ENCODE results near the gene SFMBT2.
"Not testable (repeated sequence)": the region's sequence is repeated elsewhere in the genome, so short reads cannot be mapped to it uniquely, and the experiment has no call there.

Gene SFMBT2

DNA sequence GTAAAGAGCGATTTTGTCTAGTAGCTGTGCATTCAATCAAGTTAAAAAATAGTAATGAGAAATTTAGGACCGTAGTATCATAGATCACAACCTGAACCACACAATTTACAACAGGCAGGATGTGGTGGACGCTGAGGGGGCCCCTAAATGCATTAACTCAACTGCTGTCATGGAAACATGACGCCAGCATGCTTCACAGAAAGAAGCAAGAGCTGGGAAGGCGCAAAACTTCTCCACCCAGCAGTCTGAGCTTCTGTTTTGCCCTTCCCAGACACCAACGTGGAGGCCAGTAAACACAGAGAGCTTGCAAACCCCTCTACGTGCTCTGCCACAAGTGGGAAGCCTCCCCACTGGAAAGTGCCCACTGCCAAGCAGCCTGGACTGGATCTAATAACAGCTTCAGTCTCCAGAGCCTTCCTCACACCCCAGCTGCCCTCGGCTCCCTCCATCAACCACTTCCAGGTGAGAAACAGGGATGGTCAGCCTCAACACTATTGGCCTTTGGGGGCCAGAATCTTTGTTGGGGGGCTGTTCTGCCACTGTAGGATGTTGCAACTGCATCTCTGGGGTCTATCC lies 151.8 kb downstream of the SFMBT2 start:
- peak; percentile 28 for DNase-seq

DNA sequence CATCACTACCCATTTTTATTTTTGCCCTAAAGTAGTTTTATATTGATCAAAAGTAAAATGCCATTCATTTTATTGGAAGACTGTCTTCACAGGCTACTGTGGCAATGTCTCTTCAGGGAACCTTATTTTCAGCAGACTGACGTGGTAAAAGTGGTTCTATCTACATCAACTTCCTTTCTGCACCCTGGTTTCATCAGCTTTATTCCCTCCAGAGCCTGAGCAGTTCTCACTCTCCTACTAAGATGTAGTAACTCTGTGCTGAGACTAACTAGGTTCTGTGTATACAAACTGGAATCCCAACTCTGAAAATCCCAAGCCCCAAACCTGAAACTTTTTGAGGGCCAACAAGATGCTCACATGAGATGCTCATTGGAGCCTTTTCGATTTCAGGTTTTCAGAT lies 155.3 kb downstream of the SFMBT2 start:
- DNase-seq = no peak

DNA sequence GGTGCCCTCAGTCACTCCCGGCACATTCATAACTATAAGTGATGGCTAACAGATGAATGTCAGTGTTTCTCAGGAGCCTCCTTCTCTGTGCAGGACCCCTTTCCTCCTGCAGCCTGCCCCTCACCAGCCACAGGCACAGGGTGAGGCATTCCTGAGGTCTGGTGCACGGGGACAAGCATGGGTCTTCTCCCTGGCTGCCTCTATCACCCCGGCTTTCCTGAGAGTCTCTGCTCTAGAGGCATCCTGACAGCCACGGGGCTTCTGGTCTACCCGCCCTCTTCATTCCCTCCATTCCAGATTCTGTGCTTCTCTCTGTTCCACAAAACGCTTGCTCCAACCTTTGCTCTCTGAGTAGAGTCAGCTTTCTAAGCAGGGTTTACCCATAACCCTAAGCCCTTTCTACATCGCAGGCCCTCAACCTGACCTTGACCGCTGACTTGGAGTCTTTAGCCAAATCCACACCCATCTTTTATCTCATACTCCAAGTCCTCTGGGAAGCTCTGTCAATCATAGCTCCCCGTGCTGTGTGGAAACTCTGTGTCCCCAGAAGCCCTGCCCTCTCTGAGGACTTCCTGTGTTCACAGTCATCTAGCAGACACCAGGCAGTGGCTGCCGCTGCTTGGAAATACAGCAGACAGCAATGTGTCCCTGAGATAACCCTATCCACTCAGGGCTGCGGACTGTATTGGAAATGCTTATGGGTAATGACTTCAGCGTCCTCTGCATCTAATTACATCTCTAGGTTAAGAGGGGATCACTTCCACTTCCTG lies 159.0 kb downstream of the SFMBT2 start:
- no peak for DNase-seq

DNA sequence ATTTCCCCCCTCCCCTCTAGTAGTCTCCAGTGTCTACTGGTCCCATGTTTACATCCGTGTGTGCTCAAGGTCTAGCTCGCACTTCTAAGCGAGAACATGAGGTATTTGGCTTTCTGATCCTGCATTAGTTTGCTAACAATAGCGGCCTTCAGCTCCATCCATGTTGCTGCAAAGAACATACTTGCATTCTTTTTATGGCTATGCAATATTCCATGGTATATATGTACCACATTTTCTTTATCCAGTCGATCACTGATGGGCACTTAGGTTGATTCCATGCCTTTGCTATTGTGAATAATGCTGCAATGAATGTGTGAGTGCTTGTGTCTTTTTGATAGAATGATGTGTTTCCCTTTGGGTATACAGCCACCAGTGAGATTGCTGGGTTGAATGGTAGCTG lies 160.6 kb downstream of the SFMBT2 start:
- no peak for DNase-seq

DNA sequence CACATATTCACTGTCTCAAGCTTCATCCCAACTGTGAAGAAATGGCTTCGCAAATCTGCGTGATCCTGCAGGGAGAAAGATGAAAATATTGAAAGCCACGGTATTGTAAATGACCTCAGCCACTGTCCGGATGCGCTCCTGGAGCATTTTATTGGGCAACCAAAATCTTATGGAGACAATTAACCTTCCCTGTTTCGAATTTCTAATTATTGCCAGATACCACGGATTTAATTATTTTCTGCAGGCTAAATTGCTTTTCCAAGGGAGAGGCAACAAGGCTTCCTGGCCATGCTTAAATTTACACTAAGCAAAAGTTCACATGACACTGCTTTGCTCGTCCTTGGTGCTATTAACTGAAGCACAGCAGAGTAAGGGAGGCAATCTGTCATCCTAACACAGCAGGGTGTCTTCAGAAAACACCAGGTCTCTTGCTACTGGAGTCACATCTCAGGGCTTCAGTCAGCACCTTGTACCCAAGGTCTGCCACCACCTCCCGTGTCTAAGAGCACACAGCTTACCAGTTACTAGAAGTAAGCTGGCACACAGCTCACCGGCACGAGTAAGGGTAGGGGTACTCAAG lies 162.2 kb downstream of the SFMBT2 start:
- DNase-seq = no peak

DNA sequence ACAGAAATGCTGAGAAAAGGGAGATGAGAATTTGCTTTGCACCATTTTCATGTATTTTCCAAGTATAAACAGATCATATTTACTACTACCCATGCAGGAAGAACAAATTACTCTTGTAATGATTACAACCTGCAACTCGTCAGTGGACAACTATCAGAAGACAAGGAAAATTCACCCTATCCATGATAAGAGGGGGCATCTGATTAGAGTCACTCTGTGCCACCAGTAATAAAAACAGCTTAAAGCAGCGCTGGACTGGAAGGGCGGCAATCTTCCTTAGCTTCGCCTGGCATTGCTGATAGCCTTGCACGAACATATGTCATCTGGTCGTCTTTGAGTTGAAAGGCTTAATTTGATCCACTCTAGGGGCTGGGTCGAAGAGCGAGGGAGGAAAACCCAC lies 162.7 kb downstream of the SFMBT2 start:
- no peak for DNase-seq

DNA sequence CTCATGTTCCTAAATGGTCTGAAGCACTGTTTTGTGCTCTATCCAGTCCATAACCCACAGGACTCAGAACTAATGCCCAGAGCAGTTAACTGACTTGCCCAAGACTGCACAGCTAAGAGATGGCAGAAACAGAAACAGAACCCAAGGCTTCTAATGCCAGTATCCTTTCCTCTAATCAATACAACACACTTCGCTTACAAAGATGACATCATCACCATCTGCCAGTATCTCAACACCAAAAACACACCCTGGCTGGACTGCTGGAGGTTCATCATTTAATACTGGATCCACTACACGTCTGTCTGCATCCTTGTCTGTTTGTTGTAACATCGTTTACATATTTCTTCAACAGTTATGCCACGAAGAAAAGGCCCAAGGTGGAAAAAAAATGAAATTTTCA lies 165.3 kb downstream of the SFMBT2 start:
- no peak for DNase-seq

DNA sequence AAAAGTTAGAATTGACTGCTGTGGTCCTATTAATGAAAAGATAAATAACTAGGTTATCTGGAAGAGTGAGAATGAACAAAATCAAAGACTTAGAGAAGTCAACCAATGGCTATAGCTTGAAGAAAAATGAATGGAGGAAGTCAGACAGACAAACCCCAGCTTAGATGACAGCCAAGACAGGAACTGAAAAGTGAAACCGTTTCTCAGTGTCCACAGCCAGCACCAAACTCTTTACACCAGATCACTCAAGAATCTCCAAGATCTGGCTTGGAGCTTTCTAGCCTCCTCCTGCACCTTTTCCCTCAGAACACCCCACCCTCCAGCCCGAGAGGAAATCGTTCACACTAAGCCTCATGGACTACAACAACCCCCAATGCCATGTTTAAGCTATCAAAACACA lies 167.0 kb downstream of the SFMBT2 start:
- DNase-seq = no peak

DNA sequence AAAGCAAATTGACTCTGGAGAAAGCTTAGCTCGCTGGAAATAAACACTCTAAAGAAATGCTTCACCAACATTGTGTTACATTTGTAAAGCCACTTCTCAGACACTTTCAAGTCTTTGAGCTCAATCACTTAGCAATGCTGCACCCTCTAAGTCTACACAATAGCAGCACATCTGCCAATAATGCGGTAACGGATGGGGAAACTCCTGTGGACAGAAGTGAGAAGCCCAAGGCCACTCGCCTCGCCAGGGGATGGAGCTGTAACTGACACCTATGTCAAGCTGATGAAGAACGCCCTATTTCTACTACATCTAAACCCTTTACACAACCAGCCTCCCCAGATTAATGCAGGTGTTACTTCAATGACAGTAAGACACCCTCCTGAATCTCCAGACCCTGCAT lies 167.7 kb downstream of the SFMBT2 start:
- no peak for DNase-seq

DNA sequence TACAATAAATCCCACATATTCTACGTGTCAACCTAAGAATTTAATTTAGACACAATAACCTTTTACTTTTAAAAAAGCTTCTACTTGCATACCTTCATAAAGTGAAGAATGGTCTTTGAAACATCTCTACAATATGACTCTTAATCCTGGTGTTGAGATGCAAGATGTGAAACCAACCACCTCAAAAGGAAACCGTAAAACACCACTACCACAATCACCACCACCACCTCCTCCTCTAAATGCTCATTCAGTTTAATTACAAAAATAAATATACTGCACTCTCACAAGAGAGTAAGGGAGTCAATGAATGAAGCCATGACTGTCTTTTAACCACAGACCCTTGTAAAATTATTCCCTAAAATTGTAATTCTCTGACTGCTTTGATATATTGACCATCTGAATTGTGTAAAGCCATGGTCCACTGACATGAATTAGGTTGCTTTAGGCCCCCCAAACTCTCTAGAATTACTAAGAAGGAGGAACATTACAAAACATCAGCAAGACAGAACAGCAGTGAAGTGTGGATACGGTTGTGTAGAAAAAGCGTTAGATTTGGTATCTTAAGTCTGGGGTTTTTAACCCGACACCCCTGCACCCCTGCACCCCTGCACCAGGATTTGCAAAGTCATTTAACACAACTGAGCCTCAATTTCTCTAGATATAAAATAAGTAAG lies 171.4 kb downstream of the SFMBT2 start:
- no peak for DNase-seq

DNA sequence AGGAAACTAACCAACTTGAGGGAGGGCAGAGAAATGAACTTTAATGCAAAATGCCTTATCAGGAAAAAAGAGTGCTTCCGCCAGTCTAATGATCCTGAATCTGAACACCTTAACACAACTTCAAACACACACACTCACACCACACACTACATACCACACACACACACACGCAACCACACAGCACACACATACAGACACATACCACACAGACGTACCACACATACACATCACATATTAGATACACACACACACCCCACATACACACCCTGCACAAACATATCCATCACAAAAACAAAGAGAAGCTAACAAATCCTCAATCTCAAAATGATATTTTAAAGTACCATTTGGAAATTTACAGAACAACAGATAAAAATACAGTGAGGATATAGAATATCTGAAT lies 175.5 kb downstream of the SFMBT2 start:
- DNase-seq = no peak

DNA sequence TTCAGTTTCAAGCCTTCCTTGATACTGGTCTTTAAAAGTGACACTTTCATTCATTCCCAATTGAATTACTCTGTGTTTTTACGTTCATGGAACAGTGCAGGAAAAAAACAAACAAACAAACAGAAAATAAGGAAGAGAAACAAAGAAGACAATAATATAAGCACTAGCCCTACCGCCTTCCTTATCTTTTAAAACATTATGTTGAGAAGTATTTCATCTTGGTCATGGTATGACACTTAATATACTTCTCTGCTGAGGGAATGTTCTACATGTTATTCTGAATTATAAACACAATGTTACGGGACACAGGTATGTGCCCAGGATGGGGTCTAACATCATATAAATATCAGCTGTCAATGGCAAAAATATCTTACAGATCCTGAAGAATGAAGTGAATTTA lies 176.7 kb downstream of the SFMBT2 start:
- DNase-seq = no peak

DNA sequence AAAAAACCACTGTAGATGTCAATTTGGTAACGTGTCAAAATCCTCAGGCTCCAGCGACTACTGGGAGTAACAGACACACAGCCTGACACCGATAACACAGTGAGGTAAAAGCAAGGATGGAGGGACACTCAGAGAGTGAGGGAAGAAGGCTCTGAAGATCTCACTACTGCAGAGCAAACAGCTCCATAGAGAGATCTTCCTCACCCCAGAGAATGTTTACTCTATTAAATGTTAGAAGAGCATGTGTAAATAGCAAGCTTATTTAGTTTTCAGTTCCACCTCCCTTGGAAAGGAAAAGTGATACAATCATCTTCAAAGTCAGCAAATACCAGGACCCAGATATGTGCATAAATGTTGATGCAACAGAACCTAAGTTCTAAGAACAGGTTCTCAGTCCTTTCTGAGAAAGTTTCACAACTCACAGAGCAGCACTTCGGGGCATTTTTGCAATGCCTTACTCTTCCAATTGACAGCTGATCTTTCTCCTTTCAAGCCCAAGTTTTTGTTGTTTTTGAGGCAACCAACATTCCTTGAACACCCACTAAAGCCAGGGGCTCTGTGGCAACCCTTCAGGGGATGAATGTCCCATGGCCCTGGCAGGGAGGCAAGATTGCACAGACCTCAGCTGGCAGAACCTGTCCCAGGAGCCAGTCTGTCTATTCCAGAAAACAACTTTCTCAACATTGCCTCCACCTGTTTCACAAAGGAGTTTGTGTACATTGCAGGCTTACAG lies 177.4 kb downstream of the SFMBT2 start:
- DNase-seq = no peak

DNA sequence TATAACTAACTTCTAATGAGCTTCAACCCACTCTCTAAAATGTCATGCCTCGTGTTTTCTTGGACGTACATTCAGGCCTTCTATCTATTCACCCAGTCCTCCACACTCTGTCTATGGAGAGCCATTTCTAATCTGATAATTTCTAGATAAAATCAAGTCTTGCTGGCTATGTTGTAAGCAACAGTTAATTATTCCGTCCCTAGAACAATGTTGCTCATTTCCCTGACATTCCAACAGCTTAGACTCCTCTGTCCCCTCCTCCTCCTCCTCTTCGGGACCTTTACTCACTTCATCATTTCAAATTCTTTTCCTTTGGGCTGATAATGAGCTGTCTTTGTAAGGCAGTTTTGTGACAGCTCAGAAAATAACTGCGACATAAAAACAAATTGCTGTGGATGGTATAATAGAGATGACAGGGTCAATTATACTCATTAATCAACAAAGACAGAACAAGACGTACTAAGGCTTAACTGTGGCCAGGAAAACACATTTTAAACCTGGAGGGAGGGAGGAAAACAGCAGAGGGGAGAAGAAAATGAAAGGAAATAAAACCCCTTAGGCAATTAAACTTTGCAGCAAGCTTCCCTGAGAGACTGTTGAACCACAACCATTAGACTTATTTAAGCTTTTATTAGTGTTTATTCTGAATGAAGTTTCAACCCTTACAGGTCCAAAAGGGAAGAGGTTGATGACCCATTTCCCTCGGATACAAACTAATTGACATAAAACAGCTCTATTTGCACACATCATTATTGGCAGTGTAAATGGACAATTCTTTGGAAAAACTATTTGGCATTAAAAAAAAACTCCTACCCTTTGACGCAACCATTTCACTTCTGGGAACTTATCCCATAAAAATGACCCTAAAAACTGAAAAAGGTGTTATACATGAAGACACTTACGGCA lies 179.1 kb downstream of the SFMBT2 start:
- no peak for DNase-seq

DNA sequence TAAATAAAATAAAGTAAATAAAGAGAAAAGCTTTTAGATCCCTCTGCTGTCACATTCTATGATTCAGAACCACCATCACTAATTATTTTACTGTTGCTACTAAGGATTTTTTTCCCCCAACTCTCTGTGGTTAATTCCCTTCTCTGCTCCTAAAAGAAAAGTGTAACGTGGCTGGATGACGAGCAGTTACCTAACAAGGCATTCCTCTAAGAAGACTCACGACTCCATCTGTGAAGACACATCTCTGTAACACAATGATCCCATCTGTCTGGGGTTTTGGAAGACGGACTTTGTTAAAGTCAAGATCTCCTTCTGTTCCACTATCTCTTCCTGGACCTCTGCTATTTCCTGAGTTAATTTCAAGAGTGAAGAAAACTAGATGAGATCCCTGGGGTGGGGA lies 179.9 kb downstream of the SFMBT2 start:
- no peak for DNase-seq

DNA sequence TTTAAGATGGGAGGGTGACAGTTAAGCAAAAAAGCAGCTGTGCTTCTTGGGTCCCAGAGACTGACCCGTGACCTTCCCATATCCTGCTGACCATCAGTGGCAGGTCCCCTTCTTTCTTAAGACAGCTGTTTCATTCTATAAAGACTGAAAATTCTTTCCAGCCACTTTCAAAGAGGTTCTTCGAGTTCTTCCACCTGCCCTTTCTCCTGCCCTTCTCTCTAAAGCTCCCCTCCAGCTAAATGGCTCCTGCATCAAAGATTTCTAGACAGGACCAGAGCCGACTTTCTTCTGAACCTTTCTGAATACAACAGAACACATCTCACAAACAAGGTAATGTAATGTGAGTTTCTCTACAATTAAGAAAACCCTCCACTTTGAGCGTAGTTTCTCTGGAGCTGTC lies 180.8 kb downstream of the SFMBT2 start:
- no peak for DNase-seq

DNA sequence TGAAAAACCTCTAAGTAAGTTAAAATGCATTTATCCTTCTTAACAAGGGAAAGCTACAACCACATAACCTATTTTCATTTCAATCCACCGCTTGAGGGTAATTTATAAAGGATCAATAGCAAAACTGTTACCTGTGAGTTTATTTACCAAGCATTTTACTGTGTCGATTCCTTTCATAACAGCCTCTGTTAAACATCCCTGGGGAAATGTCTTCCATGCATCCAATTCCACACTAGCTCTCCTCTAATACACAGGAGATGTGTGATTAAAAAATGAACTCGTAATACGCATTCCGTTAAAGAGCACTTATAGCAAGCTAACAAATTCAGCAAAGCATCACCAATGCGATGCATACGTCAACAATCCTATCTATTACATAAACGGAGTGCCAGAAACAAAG lies 185.7 kb downstream of the SFMBT2 start:
- DNase-seq = no peak

DNA sequence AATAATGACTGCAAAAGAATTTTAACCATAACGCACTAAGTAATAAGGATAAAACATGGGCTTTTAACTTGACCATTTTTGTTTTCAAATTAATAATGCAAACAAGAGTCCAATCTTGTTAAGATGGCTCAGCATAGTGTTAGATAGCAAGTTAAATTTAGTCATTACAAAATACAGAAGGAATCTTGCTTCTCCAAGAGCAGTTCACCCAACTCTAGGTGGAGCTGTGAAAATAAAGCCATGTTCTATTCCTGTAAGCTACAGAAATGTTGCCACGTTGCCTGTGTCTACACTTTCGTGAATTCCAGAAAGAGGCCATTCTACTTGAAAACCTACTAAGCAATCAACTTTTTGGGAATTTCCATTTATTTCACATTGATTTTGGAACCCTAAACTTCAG lies 191.9 kb downstream of the SFMBT2 start:
- no peak for DNase-seq

DNA sequence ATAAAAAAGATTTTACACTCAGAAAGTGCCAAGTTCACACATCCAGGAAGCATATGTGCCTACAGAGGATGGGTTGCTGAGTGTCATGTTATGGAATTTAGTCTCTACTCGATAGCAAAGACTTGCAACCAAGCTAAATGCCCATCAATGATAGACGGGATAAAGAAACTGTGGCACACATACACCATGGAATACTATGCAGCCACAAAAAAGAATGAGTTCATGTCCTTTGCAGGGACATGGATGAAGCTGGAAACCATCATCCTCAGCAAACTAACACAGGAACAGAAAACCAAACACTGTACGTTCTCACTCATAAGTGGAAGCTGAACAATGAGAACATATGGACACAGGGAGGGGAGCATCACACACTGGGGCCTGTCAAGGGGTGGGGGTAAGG lies 198.1 kb downstream of the SFMBT2 start:
- DNase-seq = not testable (repeated sequence)

DNA sequence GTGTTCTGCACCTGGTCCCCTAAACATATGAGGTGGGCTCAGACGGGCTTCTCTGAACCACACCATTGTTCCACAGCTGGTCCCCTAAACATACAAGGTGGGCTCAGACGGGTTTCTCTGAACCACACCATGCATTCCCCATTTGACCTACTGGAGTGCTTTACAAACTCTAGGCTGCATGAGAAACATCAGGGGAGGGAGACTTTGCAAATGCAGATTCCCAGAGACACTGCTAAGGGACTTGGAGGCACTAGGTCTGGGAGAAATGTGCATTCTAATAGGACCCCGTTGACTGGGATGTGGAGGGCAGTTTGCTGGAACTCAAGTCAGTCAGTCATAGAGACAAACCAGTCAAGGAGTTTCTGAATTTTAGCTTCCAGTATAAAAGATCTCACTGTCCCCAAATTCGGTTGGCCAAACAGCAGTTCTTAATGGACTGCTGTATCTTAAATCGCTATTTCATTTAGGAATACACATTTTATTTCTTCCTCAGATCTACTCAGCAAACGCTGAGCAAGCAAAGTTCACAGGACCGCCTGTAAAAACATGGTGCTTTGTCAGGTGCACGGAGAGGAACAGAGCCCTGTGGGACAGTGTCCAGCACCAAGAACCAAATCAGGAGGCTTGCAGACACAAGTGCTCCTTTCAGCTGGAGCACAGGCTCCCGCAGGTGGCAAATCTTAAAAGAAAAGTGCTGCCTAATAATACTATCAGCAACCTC lies 198.8 kb downstream of the SFMBT2 start:
- no peak for DNase-seq

DNA sequence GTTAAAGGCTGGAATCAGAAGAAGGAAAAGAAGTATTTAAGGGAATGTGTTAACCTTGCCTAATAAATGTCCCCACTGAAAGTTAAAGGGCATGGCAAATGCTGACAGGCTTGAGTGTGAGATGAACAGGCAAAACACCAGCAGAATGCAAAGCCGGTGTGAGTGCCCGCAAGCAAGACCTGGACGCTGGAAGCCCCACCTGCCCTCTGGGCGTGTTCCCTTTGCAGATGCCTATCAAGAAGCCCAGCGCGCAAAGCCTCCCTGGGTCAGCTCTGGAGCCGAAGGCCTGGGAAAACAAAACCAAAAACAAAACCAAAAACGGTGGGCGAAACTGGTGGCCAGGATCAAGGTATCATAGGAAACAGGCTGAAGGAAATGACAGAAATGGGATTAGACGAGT lies 200.3 kb downstream of the SFMBT2 start:
- DNase-seq = no peak

DNA sequence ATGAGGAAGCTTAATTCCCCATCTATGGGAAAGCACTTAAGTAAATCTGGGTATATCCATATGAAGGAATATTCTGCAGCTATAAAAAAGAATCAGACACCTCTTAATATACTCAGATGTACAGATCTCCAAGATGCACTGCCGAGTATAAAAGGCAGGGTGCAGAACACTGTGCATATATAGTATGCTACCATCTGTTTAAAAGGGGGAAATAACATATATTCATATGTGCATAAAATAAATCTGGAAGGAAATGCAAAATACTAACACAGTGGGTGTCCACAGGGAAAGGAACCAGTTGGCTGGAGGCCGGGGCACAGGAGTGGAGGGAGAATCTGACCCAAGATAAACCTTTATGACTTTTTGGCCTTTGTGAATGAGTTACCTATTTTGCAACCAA lies 201.4 kb downstream of the SFMBT2 start:
- no peak for DNase-seq
